PC-3 (cell line): Measurements from ENCODE around the gene RPL10A.

Source experiments
- EZH2phosphoT487 ChIP-seq: fragments of 300-600 bp; sonication (generic); IDR thresholded peaks from 2 replicates; pipeline ENCODE4 v1.6.1; 2018; ENCODE audit warnings: mild to moderate bottlenecking, antibody characterized with exemption, low read length, borderline replicate concordance
- TF ChIP-seq, protein P1 (sequence below): fragments of 300-600 bp; sonication (generic); conservative IDR thresholded peaks from 2 replicates; pipeline ENCODE4 v1.5.1; 2017; ENCODE audit warnings: antibody characterized with exemption, low read depth, mild to moderate bottlenecking, low read length

DNA sequence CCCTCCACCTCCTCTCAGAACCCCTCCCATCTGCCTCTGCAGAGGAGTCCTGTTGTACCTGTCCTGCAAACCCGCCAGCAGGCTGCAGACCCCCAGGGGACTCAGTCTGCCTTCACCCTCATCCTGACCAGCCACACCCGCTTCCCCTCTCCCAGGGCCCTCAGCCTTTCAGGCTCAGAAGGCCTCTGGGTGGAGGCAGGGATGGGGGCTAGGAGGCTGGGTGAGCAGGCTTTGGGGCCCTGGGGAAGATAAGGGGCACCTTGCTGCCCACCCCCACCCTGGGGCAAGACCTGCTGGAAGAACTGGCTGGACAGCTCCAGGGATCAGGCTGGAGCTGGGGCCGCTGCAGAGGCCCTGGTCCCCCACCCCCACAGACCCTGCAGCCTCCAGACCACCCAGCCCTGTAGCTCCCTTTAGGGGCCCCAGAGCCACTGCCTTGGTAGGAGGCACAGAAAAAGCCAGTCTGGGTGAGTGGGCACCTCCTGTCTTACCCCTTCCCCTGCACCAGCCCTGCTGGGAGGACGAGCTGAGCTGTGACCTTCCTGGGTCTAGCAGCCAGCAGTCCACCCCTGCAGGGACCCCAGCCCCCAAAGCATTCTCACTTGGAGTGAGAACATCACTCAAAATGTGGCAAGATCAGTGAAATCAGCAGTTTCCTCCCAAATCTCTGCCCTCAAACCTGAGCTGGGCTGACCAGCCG, 23.5 kb downstream of the RPL10A start:
- TF ChIP-seq, protein P1, sequence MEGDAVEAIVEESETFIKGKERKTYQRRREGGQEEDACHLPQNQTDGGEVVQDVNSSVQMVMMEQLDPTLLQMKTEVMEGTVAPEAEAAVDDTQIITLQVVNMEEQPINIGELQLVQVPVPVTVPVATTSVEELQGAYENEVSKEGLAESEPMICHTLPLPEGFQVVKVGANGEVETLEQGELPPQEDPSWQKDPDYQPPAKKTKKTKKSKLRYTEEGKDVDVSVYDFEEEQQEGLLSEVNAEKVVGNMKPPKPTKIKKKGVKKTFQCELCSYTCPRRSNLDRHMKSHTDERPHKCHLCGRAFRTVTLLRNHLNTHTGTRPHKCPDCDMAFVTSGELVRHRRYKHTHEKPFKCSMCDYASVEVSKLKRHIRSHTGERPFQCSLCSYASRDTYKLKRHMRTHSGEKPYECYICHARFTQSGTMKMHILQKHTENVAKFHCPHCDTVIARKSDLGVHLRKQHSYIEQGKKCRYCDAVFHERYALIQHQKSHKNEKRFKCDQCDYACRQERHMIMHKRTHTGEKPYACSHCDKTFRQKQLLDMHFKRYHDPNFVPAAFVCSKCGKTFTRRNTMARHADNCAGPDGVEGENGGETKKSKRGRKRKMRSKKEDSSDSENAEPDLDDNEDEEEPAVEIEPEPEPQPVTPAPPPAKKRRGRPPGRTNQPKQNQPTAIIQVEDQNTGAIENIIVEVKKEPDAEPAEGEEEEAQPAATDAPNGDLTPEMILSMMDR: no peak
- TF ChIP-seq EZH2phosphoT487: no peak
